GM12878 (cell line): ENCODE measurements around the gene IL19. TPM values are rescaled to one million over a fixed set of nuclear protein-coding genes. Genes with fewer than 3 reads are reported as not detected.

Source experiments
- ATAC-seq: fragments of 200-7000 bp; cut with Tn5 transposase; 3 replicates; pipeline ENCODE4 v1.9.1; 2020; ENCODE audit warnings: mild to moderate bottlenecking, moderate library complexity
- BruUV-seq: library from RNA; stranded (reverse); fragments of 400-500 nt; replicated peaks from 2 replicates; lab custom pipeline; 2021; lab: Mats Ljungman, UMichigan
- CTCF ChIA-PET: fragments of 300-600 bp; sonication (Branson Sonifier 250); formaldehyde crosslinking; extraction: SDS; loops from one replicate; lab custom pipeline; 2021; ENCODE audit warnings: inconsistent platforms; lab: Yijun Ruan, JAX
- POLR2A ChIA-PET: fragments of 350-600 bp; formaldehyde crosslinking; extraction: SDS; loops from one replicate; lab custom pipeline; 2021; ENCODE audit warnings: inconsistent platforms; lab: Charles Lee
- RAD21 ChIA-PET: fragments of 300-600 bp; sonication (Branson Sonifier 250); formaldehyde crosslinking; loops from one replicate; lab custom pipeline; 2023; ENCODE audit warnings: antibody characterized with exemption; ENCODE audit not compliant: unreplicated experiment; lab: Charles Lee
- SMC1A ChIA-PET: fragments of 300-600 bp; sonication (Branson Sonifier 250); formaldehyde crosslinking; loops from one replicate; lab custom pipeline; 2023; ENCODE audit not compliant: unreplicated experiment, uncharacterized antibody; lab: Charles Lee
- DNase-seq: peaks from one replicate; pipeline ENCODE4 v3.0.0-alpha.2; 2011; ENCODE audit warnings: low read depth, low spot score
- FAIRE-seq: peaks from 3 replicates; lab custom pipeline; 2011; peaks lifted over from hg19 to GRCh38; lab: Jason Lieb, UNC
- H2AFZ ChIP-seq: 2 replicates; pipeline ENCODE4 v1.6.0; 2011; ENCODE audit warnings: low read depth, low read length, control low read depth; ENCODE audit not compliant: control insufficient read depth
- H3K27ac ChIP-seq: 2 replicates; pipeline ENCODE4 v1.5.1; 2011; ENCODE audit warnings: control low read depth; ENCODE audit not compliant: control insufficient read depth, insufficient read depth
- H3K27me3 ChIP-seq, 2 experiments: replicated peaks in 1 of 2; 2 replicates each; pipeline versions ENCODE4 v1.6.0 to v1.6.1; 2011; ENCODE audit warnings: low read length in 1 of 2; ENCODE audit not compliant: control insufficient read depth in 2 of 2, insufficient read depth in 2 of 2
- H3K36me3 ChIP-seq, 2 experiments: 2 replicates each; pipeline ENCODE4 v1.5.1; 2011; ENCODE audit warnings: low read length in 1 of 2; ENCODE audit not compliant: control insufficient read depth in 2 of 2, insufficient read depth in 2 of 2
- H3K4me1 ChIP-seq: 2 replicates; pipeline ENCODE4 v1.6.1; 2011; ENCODE audit warnings: mild to moderate bottlenecking, low read length, moderate library complexity, mixed read lengths; ENCODE audit not compliant: control insufficient read depth, insufficient read depth
- H3K4me2 ChIP-seq: 2 replicates; pipeline ENCODE4 v1.6.0; 2011; ENCODE audit warnings: control low read depth; ENCODE audit not compliant: control insufficient read depth, insufficient read depth
- H3K4me3 ChIP-seq: fragments of 200-600 bp; sonication (generic); 2 replicates; pipeline ENCODE4 v1.5.1; 2016
- H3K79me2 ChIP-seq: 2 replicates; pipeline ENCODE4 v1.6.0; 2011; ENCODE audit warnings: low read length; ENCODE audit not compliant: control insufficient read depth, insufficient read depth
- H3K9ac ChIP-seq: 2 replicates; pipeline ENCODE4 v1.8.0; 2011; ENCODE audit warnings: low read length, control low read depth, mixed read lengths; ENCODE audit not compliant: control insufficient read depth, insufficient read depth
- H3K9me3 ChIP-seq: replicated peaks from 3 replicates; pipeline ENCODE4 v1.5.1; 2011; ENCODE audit warnings: mild to moderate bottlenecking, low read length; ENCODE audit not compliant: control insufficient read depth, insufficient read depth
- H4K20me1 ChIP-seq: 2 replicates; pipeline ENCODE4 v1.6.0; 2011; ENCODE audit not compliant: control insufficient read depth, insufficient read depth
- BACH1 ChIP-seq: fragments of 450-650 bp; IDR thresholded peaks from 2 replicates; pipeline ENCODE4 v1.6.1; 2017; ENCODE audit warnings: mild to moderate bottlenecking, borderline replicate concordance
- CTCF ChIP-seq, 3 experiments: IDR thresholded peaks in 2 of 3; conservative IDR thresholded peaks in 1 of 3; 2 replicates each; pipeline ENCODE4 v1.5.1; 2011; ENCODE audit warnings: low read depth in 3 of 3, low read length in 3 of 3, mild to moderate bottlenecking in 3 of 3, control low read depth in 2 of 3, moderate library complexity in 2 of 3, inconsistent platforms in 1 of 3, mixed read lengths in 1 of 3; ENCODE audit not compliant: control insufficient read depth in 2 of 3, insufficient read depth in 1 of 3; ENCODE audit errors: extremely low read depth in 1 of 3
- DPF2 ChIP-seq: fragments of 450-650 bp; IDR thresholded peaks from 2 replicates; pipeline ENCODE4 v1.6.1; 2017; ENCODE audit warnings: mild to moderate bottlenecking
- E2F4 ChIP-seq: IDR thresholded peaks from 2 replicates; pipeline ENCODE4 v1.6.1; 2012; ENCODE audit warnings: low read depth, low read length, improper control_type of control experiment
- EED ChIP-seq: sonication (generic); IDR thresholded peaks from 2 replicates; pipeline ENCODE4 v1.6.1; 2016; ENCODE audit warnings: antibody characterized with exemption, low read depth
- HDAC6 ChIP-seq: fragments of 200-600 bp; sonication (generic); IDR thresholded peaks from one replicate; pipeline ENCODE4 v1.8.0; 2017; ENCODE audit warnings: antibody characterized with exemption; ENCODE audit not compliant: unreplicated experiment
- LARP7 ChIP-seq: fragments of 450-650 bp; IDR thresholded peaks from 2 replicates; pipeline ENCODE4 v1.6.1; 2017; ENCODE audit warnings: mild to moderate bottlenecking
- MEF2B ChIP-seq: fragments of 450-650 bp; IDR thresholded peaks from 2 replicates; pipeline ENCODE4 v1.6.1; 2018; ENCODE audit warnings: mild to moderate bottlenecking, moderate library complexity; ENCODE audit not compliant: partially characterized antibody, poor library complexity, severe bottlenecking
- MTA2 ChIP-seq: fragments of 450-650 bp; IDR thresholded peaks from 2 replicates; pipeline ENCODE4 v1.6.1; 2016; ENCODE audit warnings: low read depth, mild to moderate bottlenecking, moderate library complexity
- MXI1 ChIP-seq: fragments of 150-350 bp; IDR thresholded peaks from 2 replicates; pipeline ENCODE4 v1.6.1; 2011; ENCODE audit warnings: low read depth, mild to moderate bottlenecking, inconsistent platforms, low read length, improper control_type of control experiment
- NFYA ChIP-seq: IDR thresholded peaks from 2 replicates; pipeline ENCODE4 v1.6.1; 2011; ENCODE audit warnings: low read depth, mild to moderate bottlenecking, low read length, improper control_type of control experiment, borderline replicate concordance
- PAX5 ChIP-seq: IDR thresholded peaks from 2 replicates; pipeline ENCODE4 v1.6.1; 2011; ENCODE audit warnings: low read depth, low read length, borderline replicate concordance
- STAT3 ChIP-seq: IDR thresholded peaks from 2 replicates; pipeline ENCODE4 v1.6.1; 2011; ENCODE audit warnings: low read depth, low read length, improper control_type of control experiment
- TCF12 ChIP-seq: IDR thresholded peaks from 2 replicates; pipeline ENCODE4 v1.6.1; 2011; ENCODE audit warnings: low read depth, mild to moderate bottlenecking, low read length
- USF2 ChIP-seq: IDR thresholded peaks from 2 replicates; pipeline ENCODE4 v1.6.1; 2011; ENCODE audit warnings: low read depth, low read length, improper control_type of control experiment, borderline replicate concordance
- ZNF384 ChIP-seq: IDR thresholded peaks from 2 replicates; pipeline ENCODE4 v1.6.1; 2012; ENCODE audit warnings: low read depth, mild to moderate bottlenecking, low read length, improper control_type of control experiment, borderline replicate concordance
- WGBS: methylation state at CpG from one replicate; pipeline ENCODE4 v1.1.6; 2016; ENCODE audit warnings: low lambda C conversion rate; ENCODE audit not compliant: insufficient replicate concordance, insufficient coverage; ENCODE audit errors: missing lambda C conversion rate; 5-methylcytosine and 5-hydroxymethylcytosine counted together
- in situ Hi-C: fragments of 300-500 bp; cut with MboI; formaldehyde crosslinking; loops from 9 replicates; pipeline ENCODE4 v1.14.3; 2018; ENCODE audit warnings: mixed read lengths
- intact Hi-C: fragments of 100-400 bp; cut with micrococcal nuclease; formaldehyde crosslinking; loops from one replicate; pipeline ENCODE4 v1.14.2; 2022; ENCODE audit not compliant: unreplicated experiment
- polyA plus RNA-seq, 11 experiments: library from polyadenylated mRNA; depleted of rRNA in 4 of 11; unstranded in 6 of 11; stranded (reverse) in 5 of 11; fragments of >200 nt; fragmentation: Nextera tagmentation in 4 of 11; fragmentation: Illumina TruSeq in 1 of 11; extraction: Ambion mirVana in 4 of 11; extraction: Trizol in 1 of 11; gene quantifications; 1 replicate in 1 of 11; 2 replicates in 10 of 11; pipeline versions ENCODE4 v1.2.1 to v1.2.3, GENCODE V29; 2011 to 2016; ENCODE audit warnings: inconsistent platforms in 2 of 11, missing spikeins in 2 of 11, low read depth in 1 of 11
- total RNA-seq, 4 experiments: library from RNA; depleted of rRNA in 3 of 4; stranded (reverse); fragments of >200 nt in 3 of 4; fragmentation: Illumina TruSeq in 1 of 4; extraction: Trizol in 1 of 4; gene quantifications; 2 replicates each; pipeline versions ENCODE4 v1.2.1 to v1.2.3, GENCODE V29; 2013 to 2021
- TF ChIP-seq, protein P1 (sequence below): fragments of 450-650 bp; IDR thresholded peaks from 2 replicates; pipeline ENCODE4 v1.6.1; 2016; ENCODE audit warnings: mild to moderate bottlenecking, moderate library complexity, borderline replicate concordance

The IL19 gene
- total and polyA plus RNA-seq, 10 of the 15 experiments (the other 5 are each of a cell fraction or from before 2014, with no cell fraction given) = 0.10 to 0.73 (median 0.28) TPM; not detected in 6

- no peak overlapping the region for H3K27ac ChIP-seq
- POLR2A ChIA-PET = interaction anchor here (0.8 to 1.3 kb wide), 5 partner anchors 25 to 65 kb away, joined by 3 to 4 read pairs (median 3); partner anchors contain the start of gene IL10
- in situ Hi-C loops = no loop called here
- TF ChIP-seq CTCF (IDR thresholded peaks at IDR 0.05 in 2 of 3, conservative IDR thresholded peaks at IDR 0.05 in 1 of 3; ENCODE audit: control insufficient read depth in 2 of 3, extremely low read depth in 1 of 3, insufficient read depth in 1 of 3, low read depth in 3 of 3, low read length in 3 of 3) = no peak
- no peak for TF ChIP-seq NFYA
- TF ChIP-seq TCF12 = no peak
- no peak for TF ChIP-seq BACH1
- TF ChIP-seq PAX5 = no peak
- no peak for TF ChIP-seq E2F4
- TF ChIP-seq HDAC6 = no peak
- no peak for TF ChIP-seq ZNF384
- TF ChIP-seq, protein P1, sequence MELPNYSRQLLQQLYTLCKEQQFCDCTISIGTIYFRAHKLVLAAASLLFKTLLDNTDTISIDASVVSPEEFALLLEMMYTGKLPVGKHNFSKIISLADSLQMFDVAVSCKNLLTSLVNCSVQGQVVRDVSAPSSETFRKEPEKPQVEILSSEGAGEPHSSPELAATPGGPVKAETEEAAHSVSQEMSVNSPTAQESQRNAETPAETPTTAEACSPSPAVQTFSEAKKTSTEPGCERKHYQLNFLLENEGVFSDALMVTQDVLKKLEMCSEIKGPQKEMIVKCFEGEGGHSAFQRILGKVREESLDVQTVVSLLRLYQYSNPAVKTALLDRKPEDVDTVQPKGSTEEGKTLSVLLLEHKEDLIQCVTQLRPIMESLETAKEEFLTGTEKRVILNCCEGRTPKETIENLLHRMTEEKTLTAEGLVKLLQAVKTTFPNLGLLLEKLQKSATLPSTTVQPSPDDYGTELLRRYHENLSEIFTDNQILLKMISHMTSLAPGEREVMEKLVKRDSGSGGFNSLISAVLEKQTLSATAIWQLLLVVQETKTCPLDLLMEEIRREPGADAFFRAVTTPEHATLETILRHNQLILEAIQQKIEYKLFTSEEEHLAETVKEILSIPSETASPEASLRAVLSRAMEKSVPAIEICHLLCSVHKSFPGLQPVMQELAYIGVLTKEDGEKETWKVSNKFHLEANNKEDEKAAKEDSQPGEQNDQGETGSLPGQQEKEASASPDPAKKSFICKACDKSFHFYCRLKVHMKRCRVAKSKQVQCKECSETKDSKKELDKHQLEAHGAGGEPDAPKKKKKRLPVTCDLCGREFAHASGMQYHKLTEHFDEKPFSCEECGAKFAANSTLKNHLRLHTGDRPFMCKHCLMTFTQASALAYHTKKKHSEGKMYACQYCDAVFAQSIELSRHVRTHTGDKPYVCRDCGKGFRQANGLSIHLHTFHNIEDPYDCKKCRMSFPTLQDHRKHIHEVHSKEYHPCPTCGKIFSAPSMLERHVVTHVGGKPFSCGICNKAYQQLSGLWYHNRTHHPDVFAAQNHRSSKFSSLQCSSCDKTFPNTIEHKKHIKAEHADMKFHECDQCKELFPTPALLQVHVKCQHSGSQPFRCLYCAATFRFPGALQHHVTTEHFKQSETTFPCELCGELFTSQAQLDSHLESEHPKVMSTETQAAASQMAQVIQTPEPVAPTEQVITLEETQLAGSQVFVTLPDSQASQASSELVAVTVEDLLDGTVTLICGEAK = no peak
- TF ChIP-seq USF2 = no peak
- no peak for TF ChIP-seq STAT3
- no peak for TF ChIP-seq MTA2
- TF ChIP-seq LARP7 = no peak
- no peak for TF ChIP-seq EED
- no peak for TF ChIP-seq DPF2
- TF ChIP-seq MXI1 = no peak
- TF ChIP-seq MEF2B = no peak
These were observed 28.7 kb downstream of the IL19 start for GRCh38 chr1:206799311-206799710.

More at GRCh38 chr1:206799311-206799710, 28.7 kb downstream of the IL19 start:
- intact Hi-C loops = no loop called here
- Histone ChIP-seq H3K4me1 (peaks cover 28% of the 10 kb centered on the region), H4K20me1 (no peaks in the 10 kb centered on the region), H2AFZ (no peak overlapping the region), H3K9ac (no peak overlapping the region), H3K4me2 (no peak overlapping the region), H3K36me3 (no peaks in the 10 kb centered on the region), H3K79me2 (no peaks in the 10 kb centered on the region), H3K4me3 (no peak overlapping the region), H3K27me3 (no peaks in the 10 kb centered on the region), H3K9me3 (no peaks in the 10 kb centered on the region)
- WGBS = 100% methylated on average over 3 of the region's 3 CpGs
- ATAC-seq = no peak
- DNase-seq = no peak
- no TSS peak for BruUV-seq
- ChIA-PET SMC1A (interaction anchor here (0.6 to 14.9 kb wide), 10 partner anchors 9 to 117 kb away, joined by 3 to 417 read pairs (median 6); partner anchors contain the start of genes IL10 and IL19), RAD21 (interaction anchor here (0.9 to 14.8 kb wide), 5 partner anchors 9 to 113 kb away, joined by 3 to 297 read pairs (median 30); partner anchors contain the start of genes IL10 and IL19), CTCF (interaction anchor here (0.6 to 18.5 kb wide), 15 partner anchors 9 to 177 kb away, joined by 3 to 805 read pairs (median 4); partner anchors contain the start of genes FCAMR, IL10 and IL19)
- no peak for FAIRE-seq
